Measurements from ENCODE around the gene CACUL1. TPM values are rescaled to one million over a fixed set of nuclear protein-coding genes. Genes with fewer than 3 reads are reported as not detected.

The CACUL1 gene
- total RNA-seq, 1 donor from 2014 or later, result 17.7 TPM

DNA sequence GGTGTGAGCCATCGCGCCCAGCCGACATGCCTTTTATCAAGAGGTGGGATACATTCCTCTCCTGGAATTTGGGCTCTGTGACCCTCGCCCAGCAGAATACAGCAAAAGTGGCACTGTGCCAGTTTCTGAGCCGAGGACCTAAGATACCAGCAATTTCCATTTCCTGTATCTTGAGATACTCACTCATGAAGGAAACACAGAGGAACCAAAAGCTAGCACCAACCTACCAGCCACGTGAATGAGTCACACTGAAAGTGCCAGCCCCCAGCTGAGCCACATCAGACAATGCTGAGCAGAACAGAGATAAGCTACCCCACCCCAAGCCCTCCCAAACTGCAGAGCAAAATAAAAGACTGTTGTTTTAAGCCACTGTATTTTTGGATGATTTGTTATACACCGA, 56.3 kb downstream of the CACUL1 start:
- peaks cover 3 to 7% (median 4%) of the 10 kb centered on the region in 3 donors for H3K36me3 ChIP-seq (ENCODE audit: control insufficient read depth in 3 of 3, insufficient read depth in 3 of 3, low read length in 3 of 3)
- H3K27ac ChIP-seq (ENCODE audit: low read depth, low read length), result no peak overlapping the region
- no peak overlapping the region for H3K4me3 ChIP-seq (ENCODE audit: low read length in 3 of 3)
- no peaks in the 10 kb centered on the region for H3K27me3 ChIP-seq (ENCODE audit: control insufficient read depth in 3 of 3, insufficient read depth in 3 of 3, low read length in 3 of 3)
- H3K9ac ChIP-seq (ENCODE audit: low read depth in 1 of 3, low read length in 3 of 3), result no peak overlapping the region
- no peaks in the 10 kb centered on the region for H3K4me1 ChIP-seq (ENCODE audit: control insufficient read depth in 3 of 3, insufficient read depth in 3 of 3, low read length in 3 of 3)
- H3K9me3 ChIP-seq (ENCODE audit: control insufficient read depth in 3 of 3, low read length in 3 of 3), result no peaks in the 10 kb centered on the region

DNA sequence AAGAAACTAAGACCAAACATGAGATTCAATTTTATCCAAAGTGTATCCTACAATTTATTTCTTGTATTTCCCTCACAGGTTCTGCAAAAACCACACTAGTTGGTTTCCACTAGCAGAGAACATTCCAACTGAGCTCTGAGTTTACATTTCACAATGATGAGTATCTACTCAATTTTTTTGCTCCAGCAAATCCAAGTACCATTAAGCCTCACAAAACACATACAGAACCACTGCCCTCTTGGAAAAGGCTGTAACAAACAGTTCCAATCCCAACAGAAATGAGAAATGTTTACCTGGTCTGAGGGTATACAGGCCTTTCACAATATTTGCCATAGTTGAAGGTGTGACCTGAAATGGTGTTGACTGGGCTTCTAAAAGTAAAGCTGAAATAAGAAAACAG, 59.9 kb downstream of the CACUL1 start:
- Histone ChIP-seq H3K27ac (ENCODE audit: low read depth, low read length) (no peak overlapping the region), H3K9me3 (ENCODE audit: control insufficient read depth in 3 of 3, low read length in 3 of 3) (no peaks in the 10 kb centered on the region), H3K4me1 (ENCODE audit: control insufficient read depth in 3 of 3, insufficient read depth in 3 of 3, low read length in 3 of 3) (no peaks in the 10 kb centered on the region), H3K4me3 (ENCODE audit: low read length in 3 of 3) (no peak overlapping the region), H3K36me3 (ENCODE audit: control insufficient read depth in 3 of 3, insufficient read depth in 3 of 3, low read length in 3 of 3) (peaks cover 0 to 16% (median 0%) of the 10 kb centered on the region in 3 donors), H3K9ac (ENCODE audit: low read depth in 1 of 3, low read length in 3 of 3) (no peak overlapping the region), H3K27me3 (ENCODE audit: control insufficient read depth in 3 of 3, insufficient read depth in 3 of 3, low read length in 3 of 3) (no peaks in the 10 kb centered on the region)

DNA sequence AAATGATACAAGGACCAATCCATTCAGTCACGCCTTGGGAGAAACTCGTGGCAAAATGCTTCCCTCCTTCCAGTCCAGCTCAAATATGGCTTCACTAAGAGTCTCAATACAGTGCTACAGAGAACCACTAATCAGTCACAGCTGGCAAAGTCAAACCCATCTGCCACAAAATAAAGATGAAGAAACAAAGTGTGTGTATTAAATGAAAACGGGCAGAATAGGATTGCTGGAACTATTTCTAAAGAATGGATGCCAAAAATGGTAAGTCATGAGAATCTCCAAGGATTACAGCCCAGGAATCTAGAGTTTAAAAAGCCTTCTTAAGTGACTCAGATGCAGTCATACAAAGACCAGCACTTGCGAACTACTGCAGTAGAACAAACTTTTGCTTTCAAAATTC, 61.9 kb downstream of the CACUL1 start:
- no peaks in the 10 kb centered on the region for H3K9me3 ChIP-seq (ENCODE audit: control insufficient read depth in 3 of 3, low read length in 3 of 3)
- no peaks in the 10 kb centered on the region for H3K4me1 ChIP-seq (ENCODE audit: control insufficient read depth in 3 of 3, insufficient read depth in 3 of 3, low read length in 3 of 3)
- H3K9ac ChIP-seq (ENCODE audit: low read depth in 1 of 3, low read length in 3 of 3), result no peak overlapping the region
- H3K4me3 ChIP-seq (ENCODE audit: low read length in 3 of 3), result no peak overlapping the region
- no peak overlapping the region for H3K27ac ChIP-seq (ENCODE audit: low read depth, low read length)
- no peaks in the 10 kb centered on the region for H3K27me3 ChIP-seq (ENCODE audit: control insufficient read depth in 3 of 3, insufficient read depth in 3 of 3, low read length in 3 of 3)
- peaks cover 0 to 24% (median 12%) of the 10 kb centered on the region in 3 donors for H3K36me3 ChIP-seq (ENCODE audit: control insufficient read depth in 3 of 3, insufficient read depth in 3 of 3, low read length in 3 of 3)

DNA sequence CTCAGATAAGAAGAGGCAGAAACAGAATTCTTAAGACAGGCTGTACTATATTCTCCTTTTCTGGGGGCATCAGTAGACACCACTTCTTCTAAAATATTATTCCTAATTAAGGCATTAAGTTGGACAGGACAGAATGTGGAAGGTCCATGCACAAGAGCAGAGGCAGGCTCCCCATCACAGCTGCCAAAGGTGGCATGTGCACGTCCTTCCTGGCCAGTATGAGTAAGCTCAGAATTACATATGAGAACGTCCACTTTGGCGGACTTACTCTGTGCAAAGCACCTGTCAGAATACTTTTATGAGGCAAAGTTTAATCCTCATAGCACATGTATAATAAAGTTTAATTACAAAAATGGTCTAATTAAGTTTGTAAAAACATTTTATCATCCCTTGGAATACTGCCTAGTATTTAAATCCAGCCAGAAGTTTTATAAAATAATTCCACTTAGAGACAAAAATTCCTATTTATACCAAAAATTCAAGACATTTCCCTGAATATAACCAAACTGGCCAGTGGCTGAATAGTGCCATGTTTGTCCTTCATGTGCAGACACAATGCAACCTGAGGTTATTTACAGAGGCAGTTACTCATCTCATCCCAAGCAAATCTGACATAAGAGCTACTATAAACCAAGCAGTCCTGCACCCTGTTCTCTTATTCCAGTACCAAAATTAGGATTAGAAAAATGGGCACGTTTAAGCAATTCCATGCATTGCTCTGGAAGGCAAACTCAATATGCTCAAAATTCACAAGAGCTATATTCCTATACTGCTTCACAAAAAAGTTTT, 65.5 kb downstream of the CACUL1 start:
- Histone ChIP-seq H3K27me3 (ENCODE audit: control insufficient read depth in 3 of 3, insufficient read depth in 3 of 3, low read length in 3 of 3) (no peaks in the 10 kb centered on the region), H3K36me3 (ENCODE audit: control insufficient read depth in 3 of 3, insufficient read depth in 3 of 3, low read length in 3 of 3) (peaks cover 9 to 47% (median 34%) of the 10 kb centered on the region in 3 donors), H3K4me1 (ENCODE audit: control insufficient read depth in 3 of 3, insufficient read depth in 3 of 3, low read length in 3 of 3) (no peaks in the 10 kb centered on the region), H3K27ac (ENCODE audit: low read depth, low read length) (no peak overlapping the region), H3K9me3 (ENCODE audit: control insufficient read depth in 3 of 3, low read length in 3 of 3) (no peaks in the 10 kb centered on the region), H3K4me3 (ENCODE audit: low read length in 3 of 3) (no peak overlapping the region), H3K9ac (ENCODE audit: low read depth in 1 of 3, low read length in 3 of 3) (no peak overlapping the region)

DNA sequence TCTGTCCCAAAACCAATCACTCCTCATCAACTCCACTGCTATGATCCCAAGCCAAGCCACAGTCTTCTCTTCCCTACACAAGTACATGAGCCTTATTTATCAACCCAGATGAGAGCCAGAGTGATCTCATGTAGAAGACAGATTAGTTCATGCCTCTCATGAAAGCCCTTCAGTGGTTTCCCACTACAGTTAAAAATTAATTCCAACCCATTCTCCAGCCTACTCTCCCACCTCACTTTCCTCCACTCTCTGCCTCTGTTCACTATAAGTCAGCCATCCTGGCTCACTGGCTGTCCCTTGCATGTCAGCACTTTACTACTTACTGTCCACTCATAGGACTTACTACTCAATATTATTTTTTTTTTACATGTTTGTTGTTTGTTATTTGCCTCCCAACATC, 67.3 kb downstream of the CACUL1 start:
- no peak overlapping the region for H3K9ac ChIP-seq (ENCODE audit: low read depth in 1 of 3, low read length in 3 of 3)
- no peaks in the 10 kb centered on the region for H3K27me3 ChIP-seq (ENCODE audit: control insufficient read depth in 3 of 3, insufficient read depth in 3 of 3, low read length in 3 of 3)
- peaks cover 13 to 48% (median 40%) of the 10 kb centered on the region in 3 donors for H3K36me3 ChIP-seq (ENCODE audit: control insufficient read depth in 3 of 3, insufficient read depth in 3 of 3, low read length in 3 of 3)
- no peak overlapping the region for H3K4me3 ChIP-seq (ENCODE audit: low read length in 3 of 3)
- H3K4me1 ChIP-seq (ENCODE audit: control insufficient read depth in 3 of 3, insufficient read depth in 3 of 3, low read length in 3 of 3), result no peaks in the 10 kb centered on the region
- H3K9me3 ChIP-seq (ENCODE audit: control insufficient read depth in 3 of 3, low read length in 3 of 3), result no peaks in the 10 kb centered on the region
- no peak overlapping the region for H3K27ac ChIP-seq (ENCODE audit: low read depth, low read length)

DNA sequence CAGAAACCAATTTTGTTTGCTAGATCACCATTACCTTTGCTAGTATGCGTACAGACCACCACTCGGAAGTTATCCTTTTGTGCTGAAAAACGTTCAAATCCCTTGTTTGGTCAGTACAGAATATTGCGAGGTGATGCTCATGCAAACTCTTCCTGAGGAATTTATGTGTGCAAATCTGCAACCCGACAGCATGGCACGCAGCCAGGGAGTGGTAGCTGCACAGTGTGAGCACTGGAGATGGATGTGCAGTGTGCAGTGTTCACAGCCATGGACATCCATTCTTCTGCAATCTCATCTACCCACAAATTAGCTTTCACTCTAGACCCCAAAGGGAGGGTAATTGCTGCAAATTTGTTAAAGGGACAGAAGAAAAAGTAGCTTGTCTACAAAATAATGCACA, 72.2 kb downstream of the CACUL1 start:
- Histone ChIP-seq H3K27ac (ENCODE audit: low read depth, low read length) (no peak overlapping the region), H3K4me1 (ENCODE audit: control insufficient read depth in 3 of 3, insufficient read depth in 3 of 3, low read length in 3 of 3) (no peaks in the 10 kb centered on the region), H3K9me3 (ENCODE audit: control insufficient read depth in 3 of 3, low read length in 3 of 3) (no peaks in the 10 kb centered on the region), H3K9ac (ENCODE audit: low read depth in 1 of 3, low read length in 3 of 3) (no peak overlapping the region), H3K4me3 (ENCODE audit: low read length in 3 of 3) (no peak overlapping the region), H3K27me3 (ENCODE audit: control insufficient read depth in 3 of 3, insufficient read depth in 3 of 3, low read length in 3 of 3) (no peaks in the 10 kb centered on the region), H3K36me3 (ENCODE audit: control insufficient read depth in 3 of 3, insufficient read depth in 3 of 3, low read length in 3 of 3) (peaks cover 14 to 47% (median 30%) of the 10 kb centered on the region in 3 donors)

DNA sequence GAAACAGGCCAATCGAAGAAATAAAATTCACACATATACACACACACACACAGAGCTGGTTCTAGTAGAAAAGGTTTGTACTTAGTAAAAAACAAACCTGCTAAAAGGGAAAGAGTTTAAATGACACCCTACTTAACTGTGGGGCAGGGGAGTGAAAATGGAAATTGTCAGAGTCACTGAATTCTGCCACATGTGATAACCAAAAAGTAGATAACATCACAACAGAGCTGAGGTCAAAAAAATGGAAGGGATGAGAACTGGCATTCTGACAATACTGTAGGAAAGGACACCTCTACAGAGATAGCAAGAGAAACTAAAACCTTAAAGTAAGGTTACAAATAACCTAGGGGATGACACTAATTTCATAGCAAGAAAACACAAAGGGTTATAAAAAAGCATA, 74.6 kb downstream of the CACUL1 start:
- no peak overlapping the region for H3K4me3 ChIP-seq (ENCODE audit: low read length in 3 of 3)
- no peak overlapping the region for H3K27ac ChIP-seq (ENCODE audit: low read depth, low read length)
- H3K36me3 ChIP-seq (ENCODE audit: control insufficient read depth in 3 of 3, insufficient read depth in 3 of 3, low read length in 3 of 3), result peaks cover 10 to 31% (median 23%) of the 10 kb centered on the region in 3 donors
- peaks cover 0 to 4% (median 0%) of the 10 kb centered on the region in 3 donors for H3K4me1 ChIP-seq (ENCODE audit: control insufficient read depth in 3 of 3, insufficient read depth in 3 of 3, low read length in 3 of 3)
- no peaks in the 10 kb centered on the region for H3K27me3 ChIP-seq (ENCODE audit: control insufficient read depth in 3 of 3, insufficient read depth in 3 of 3, low read length in 3 of 3)
- no peaks in the 10 kb centered on the region for H3K9me3 ChIP-seq (ENCODE audit: control insufficient read depth in 3 of 3, low read length in 3 of 3)
- H3K9ac ChIP-seq (ENCODE audit: low read depth in 1 of 3, low read length in 3 of 3), result no peak overlapping the region

DNA sequence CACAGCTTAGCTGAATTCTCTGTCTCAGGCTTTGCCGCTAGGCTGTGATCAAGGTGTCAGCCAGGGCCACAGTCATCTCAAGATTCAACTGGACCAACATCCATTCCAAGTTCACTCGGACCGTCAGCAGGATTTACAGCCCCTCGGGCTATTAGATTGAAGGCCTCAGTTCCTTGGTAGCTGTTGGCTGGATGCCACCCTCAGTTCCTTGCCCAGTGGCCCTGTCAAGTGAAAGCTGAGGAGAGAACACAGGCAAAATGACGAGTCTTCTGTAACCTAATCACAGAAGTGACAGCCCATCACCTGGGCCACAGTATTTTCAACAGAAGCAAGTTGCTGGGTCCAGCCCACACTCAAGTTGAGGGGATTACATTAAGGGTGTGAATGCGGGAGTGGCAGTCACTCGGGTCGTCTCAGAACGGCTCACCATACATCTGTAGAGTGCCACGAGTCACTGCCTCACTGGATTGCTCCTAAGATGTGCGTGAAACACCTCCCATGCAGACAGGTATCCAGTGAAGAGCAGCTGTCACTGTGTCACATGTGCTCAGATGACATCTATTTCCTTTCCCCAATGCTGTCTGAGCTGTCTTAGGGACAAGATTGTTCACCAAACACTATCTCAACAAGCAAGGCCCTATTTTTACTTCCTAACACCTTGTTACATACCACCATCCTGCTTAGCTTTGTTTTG, 80.4 kb downstream of the CACUL1 start:
- H3K9ac ChIP-seq (ENCODE audit: low read depth in 1 of 3, low read length in 3 of 3), result no peak overlapping the region
- peaks cover 0 to 8% (median 4%) of the 10 kb centered on the region in 3 donors for H3K36me3 ChIP-seq (ENCODE audit: control insufficient read depth in 3 of 3, insufficient read depth in 3 of 3, low read length in 3 of 3)
- no peak overlapping the region for H3K4me3 ChIP-seq (ENCODE audit: low read length in 3 of 3)
- H3K27me3 ChIP-seq (ENCODE audit: control insufficient read depth in 3 of 3, insufficient read depth in 3 of 3, low read length in 3 of 3), result no peaks in the 10 kb centered on the region
- no peaks in the 10 kb centered on the region for H3K9me3 ChIP-seq (ENCODE audit: control insufficient read depth in 3 of 3, low read length in 3 of 3)
- peak overlapping the region; percentile 13 for H3K27ac ChIP-seq (ENCODE audit: low read depth, low read length)
- peaks cover 33 to 55% (median 34%) of the 10 kb centered on the region in 3 donors for H3K4me1 ChIP-seq (ENCODE audit: control insufficient read depth in 3 of 3, insufficient read depth in 3 of 3, low read length in 3 of 3)

DNA sequence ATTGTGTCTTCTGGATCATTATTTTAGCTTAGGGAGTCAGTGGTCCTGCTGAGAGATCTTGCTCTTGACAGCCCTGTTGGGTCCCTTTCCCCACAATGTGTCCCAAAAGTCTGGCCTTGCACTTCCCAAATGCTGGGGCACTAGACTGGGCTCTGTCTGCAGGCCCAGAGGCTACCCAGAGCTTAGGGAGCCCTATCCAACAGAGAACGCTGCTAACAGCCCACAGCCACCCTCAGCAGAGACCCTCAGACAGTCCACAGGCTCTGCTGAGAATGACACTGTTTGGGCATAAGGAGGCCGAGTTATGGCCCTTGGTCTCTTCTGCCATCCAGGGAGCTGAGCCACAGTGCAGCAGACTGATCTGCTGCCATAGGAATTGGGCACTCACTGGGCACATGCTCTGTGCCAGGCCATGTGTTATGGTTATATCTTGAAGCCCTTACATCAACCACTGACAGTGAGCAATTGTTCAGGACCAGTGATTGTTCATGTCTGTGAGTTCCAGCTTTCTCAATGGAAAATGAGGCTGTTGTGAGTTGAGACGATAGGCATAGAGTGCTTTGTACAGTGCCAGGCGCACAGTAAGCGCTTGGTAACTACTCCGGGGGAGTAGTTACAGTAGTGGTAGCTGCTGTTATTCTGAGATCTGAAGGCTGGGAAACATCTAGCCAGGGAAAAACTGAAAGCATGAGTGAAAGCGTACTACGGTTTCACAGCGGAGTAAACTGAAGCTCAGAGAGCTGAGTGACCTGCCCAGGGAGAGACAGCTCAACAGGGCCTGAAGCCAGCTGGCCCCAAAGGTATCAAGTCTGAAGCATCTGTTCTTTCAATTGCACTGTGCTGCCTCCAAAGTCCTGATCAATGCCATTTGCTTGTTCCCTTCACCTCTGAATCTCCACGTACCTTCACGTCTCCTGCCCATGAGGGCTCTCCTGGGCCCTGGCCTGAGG, 81.7 kb downstream of the CACUL1 start:
- peak overlapping the region; percentile 1 for H3K27ac ChIP-seq (ENCODE audit: low read depth, low read length)
- H3K9ac ChIP-seq (ENCODE audit: low read depth in 1 of 3, low read length in 3 of 3), result peak overlapping the region in 2 of 3 donors; percentile 25 to 41
- peaks cover 0 to 8% (median 4%) of the 10 kb centered on the region in 3 donors for H3K36me3 ChIP-seq (ENCODE audit: control insufficient read depth in 3 of 3, insufficient read depth in 3 of 3, low read length in 3 of 3)
- peaks cover 36 to 61% (median 46%) of the 10 kb centered on the region in 3 donors for H3K4me1 ChIP-seq (ENCODE audit: control insufficient read depth in 3 of 3, insufficient read depth in 3 of 3, low read length in 3 of 3)
- H3K9me3 ChIP-seq (ENCODE audit: control insufficient read depth in 3 of 3, low read length in 3 of 3), result no peaks in the 10 kb centered on the region
- H3K27me3 ChIP-seq (ENCODE audit: control insufficient read depth in 3 of 3, insufficient read depth in 3 of 3, low read length in 3 of 3), result peaks cover 0 to 6% (median 0%) of the 10 kb centered on the region in 3 donors
- no peak overlapping the region for H3K4me3 ChIP-seq (ENCODE audit: low read length in 3 of 3)

Measured in skeletal muscle tissue (tissue), 4 donors.